ENCODE results near the gene KCNJ18.
"Not testable (repeated sequence)": the region's sequence is repeated elsewhere in the genome, so short reads cannot be mapped to it uniquely, and the experiment has no call there.

KCNJ18 gene

DNA sequence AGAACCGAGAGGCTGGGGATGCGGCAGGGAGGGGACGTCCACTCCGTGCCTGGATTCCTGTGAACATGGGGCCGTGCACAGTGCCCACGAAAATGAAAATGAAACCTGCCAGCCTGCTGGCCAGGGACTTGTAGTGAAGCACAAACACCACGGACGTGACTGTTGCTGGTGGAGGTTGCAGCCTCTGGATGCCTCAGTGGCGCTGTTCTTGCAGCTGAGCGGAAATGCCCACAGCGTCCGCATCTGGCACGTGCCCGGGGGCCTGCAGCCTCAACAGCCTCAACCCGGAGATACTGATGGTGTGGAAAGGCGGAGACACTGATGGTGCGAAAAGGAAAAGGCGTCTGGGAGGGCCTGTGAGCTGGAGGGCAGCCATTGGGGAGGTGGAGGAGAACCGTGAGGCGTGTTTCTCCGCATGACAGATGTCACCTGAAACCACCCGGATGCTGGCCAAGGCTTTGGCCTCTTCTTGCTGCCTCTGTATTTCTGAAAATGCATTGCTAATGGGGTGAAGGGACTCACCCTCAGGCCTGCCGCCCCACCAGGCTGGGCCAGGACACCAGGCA, 44.8 kb downstream of the KCNJ18 start:
- not testable (repeated sequence) for DNase-seq

- not testable (repeated sequence) for DNase-seq
Observed at GRCh38 chr17:21738241-21738640, 45.9 kb downstream of the KCNJ18 start.

GRCh38 chr17:21738877-21739474, 46.7 kb downstream of the KCNJ18 start:
- DNase-seq = not testable (repeated sequence)

GRCh38 chr17:21739485-21739884, 47.2 kb downstream of the KCNJ18 start:
- DNase-seq = not testable (repeated sequence)

- not testable (repeated sequence) for DNase-seq
Observed at GRCh38 chr17:21740836-21741235, 48.5 kb downstream of the KCNJ18 start.

GRCh38 chr17:21741520-21741919, 49.2 kb downstream of the KCNJ18 start:
- not testable (repeated sequence) for DNase-seq

DNA sequence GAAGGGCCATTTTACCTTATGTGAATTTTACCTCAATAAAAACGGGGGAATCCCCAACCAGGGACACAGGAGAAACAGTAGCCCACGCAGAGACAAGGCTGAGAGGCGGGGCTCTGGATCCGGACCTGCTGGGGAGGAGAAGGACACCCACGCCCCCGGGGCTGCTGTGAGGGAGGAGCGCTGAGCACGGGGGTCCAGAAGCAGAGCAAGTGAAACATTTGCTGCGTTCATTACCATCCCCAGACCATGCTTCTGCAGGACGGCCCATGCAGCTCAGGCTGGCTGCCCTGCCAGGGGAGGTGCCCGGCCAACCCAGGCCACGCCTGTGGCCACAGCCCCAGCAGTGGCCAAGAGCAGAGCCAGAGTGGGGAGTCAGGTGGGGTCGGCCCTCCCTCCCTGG, 50.0 kb downstream of the KCNJ18 start:
- DNase-seq = no peak

DNA sequence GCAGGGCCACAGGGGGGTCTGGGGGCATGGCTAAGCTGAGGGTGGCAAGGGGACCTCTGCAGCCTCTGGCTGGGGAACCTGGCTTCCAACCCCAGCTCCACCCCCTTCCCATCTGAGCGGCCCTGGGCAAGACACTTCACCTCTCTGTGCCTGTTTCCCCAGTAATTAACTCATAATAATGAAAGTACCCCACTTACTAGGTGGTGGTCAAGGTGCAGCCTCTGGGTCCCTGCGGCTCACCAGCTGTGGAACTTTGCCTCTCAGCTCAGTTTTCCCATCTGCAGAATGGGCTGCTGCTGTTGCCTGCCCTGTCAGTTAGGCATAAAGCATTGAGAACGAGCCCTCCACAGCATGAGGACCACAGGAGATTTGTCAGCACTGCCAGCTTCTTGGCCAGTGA, 51.8 kb downstream of the KCNJ18 start:
- not testable (repeated sequence) for DNase-seq

GRCh38 chr17:21744621-21745020, 52.3 kb downstream of the KCNJ18 start:
- DNase-seq = not testable (repeated sequence)

GRCh38 chr17:21745385-21746054, 53.2 kb downstream of the KCNJ18 start:
- DNase-seq = not testable (repeated sequence)

DNA sequence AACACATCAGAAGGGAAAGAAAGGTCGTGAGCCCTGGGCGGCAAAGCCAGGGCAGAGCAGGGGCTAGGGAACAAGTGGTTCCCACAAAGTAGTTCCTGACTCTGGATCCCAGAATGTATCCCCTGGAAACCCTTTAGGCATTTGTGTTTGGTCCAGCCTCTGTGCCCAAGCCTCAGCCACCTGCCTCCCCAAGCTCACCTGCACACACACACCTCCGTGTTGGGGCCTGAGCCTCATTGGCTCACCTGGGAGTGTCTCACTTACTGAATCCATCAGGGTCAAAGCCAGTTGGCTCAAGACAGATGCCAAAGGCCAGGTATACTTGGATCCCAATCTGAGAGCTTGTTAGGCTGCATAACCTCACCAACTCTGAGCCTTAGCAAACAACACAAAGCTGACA, 54.1 kb downstream of the KCNJ18 start:
- DNase-seq = not testable (repeated sequence)

GRCh38 chr17:21747195-21747915, 55.0 kb downstream of the KCNJ18 start:
- not testable (repeated sequence) for DNase-seq

- DNase-seq = not testable (repeated sequence)
Observed at GRCh38 chr17:21748686-21749085, 56.4 kb downstream of the KCNJ18 start.

DNA sequence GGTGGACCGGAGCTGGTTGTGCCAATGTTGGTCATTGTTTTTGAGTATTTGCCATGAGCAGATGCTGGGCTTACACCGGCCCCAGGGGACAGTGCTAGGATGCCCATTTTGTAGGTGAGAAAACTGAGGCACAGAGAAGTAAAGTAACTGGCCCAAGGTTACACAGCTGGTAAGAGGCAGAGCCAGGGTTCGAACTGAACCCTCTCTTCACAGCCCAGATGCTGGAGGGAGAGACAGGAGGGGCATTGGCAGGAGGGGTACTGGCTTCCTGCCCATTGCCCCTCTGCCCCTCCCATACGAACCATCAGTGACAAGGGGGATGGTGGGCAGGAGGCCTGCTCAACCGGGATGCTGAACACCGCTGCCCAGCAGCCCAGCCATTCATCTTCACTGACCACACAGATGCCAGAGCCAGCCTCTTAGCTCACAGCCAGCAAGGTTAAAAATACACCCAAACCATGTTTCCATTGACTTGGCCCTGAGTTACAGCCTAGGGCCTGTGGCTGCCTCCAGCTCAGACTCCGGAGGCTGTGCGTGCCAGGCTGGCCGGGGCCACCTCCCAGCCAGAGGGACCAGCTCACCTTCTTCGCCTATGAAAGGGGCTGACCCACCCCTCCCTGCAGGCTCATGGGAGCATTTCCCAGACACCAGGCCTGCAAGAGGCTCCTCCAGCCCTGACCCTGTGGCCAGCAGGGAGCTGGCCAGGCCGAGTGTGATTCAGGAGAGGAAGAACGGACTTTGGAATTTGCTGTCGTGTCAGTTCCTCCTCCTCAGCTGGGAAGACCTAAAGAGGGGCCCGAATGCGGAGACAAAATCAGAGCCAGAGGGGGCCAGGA, 57.6 kb downstream of the KCNJ18 start:
- DNase-seq = not testable (repeated sequence)

DNA sequence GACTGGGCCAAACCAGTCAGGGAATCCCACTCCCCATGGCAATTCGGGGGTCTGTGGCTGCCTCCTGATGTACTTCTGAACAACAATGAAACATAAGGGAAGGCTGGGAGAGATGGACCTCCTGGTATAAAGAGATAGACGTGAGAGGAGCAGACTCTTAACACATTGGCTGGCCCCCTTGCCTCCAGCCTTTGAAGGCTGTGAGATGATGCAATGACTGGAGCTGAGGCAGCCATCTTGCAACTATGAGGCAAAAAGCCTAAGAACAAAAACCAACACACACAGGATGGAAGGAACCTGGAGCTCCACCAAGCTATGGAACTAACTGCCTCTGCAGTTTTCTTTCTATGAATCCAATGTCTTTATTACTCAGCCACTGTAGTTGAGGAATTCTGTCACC, 58.8 kb downstream of the KCNJ18 start:
- DNase-seq = not testable (repeated sequence)

All from effector CD4-positive, alpha-beta T cell (primary cell).